Activated T-helper 1 cell treated with anti-CD3 and anti-CD28 coated beads, Interleukin-12 subunit alpha, Interleukin-12 subunit beta, Interleukin-2, Interleukin-4 antibody, amounts not matched to agents 30 ng/mL and 10 ng/mL and 1 ng/mL, durations not matched to agents 14 hours and 24 hours and 36 hours (primary cell): Measurements from ENCODE around the gene CMSS1. TPM values are rescaled to one million over a fixed set of nuclear protein-coding genes. Genes with fewer than 3 reads are reported as not detected.

Source experiments
- DNase-seq: peaks from one replicate; pipeline ENCODE4 v3.0.0; 2021; ENCODE audit warnings: low spot score
- H3K27ac Mint-ChIP-seq: one replicate; pipeline ENCODE4 v1.8.0; 2021; ENCODE audit warnings: mild to moderate bottlenecking, mixed read lengths
- H3K27me3 Mint-ChIP-seq: one replicate; pipeline ENCODE4 v1.8.0; 2022; ENCODE audit warnings: mild to moderate bottlenecking, moderate library complexity, mixed read lengths; ENCODE audit not compliant: insufficient read depth
- H3K36me3 Mint-ChIP-seq: one replicate; pipeline ENCODE4 v1.8.0; 2021; ENCODE audit warnings: low read depth, mixed read lengths
- H3K4me1 Mint-ChIP-seq: one replicate; pipeline ENCODE4 v1.8.0; 2021; ENCODE audit warnings: low read depth, mixed read lengths
- H3K4me3 Mint-ChIP-seq: one replicate; pipeline ENCODE4 v1.8.0; 2021; ENCODE audit warnings: mild to moderate bottlenecking, moderate library complexity, mixed read lengths
- H3K9me3 Mint-ChIP-seq: one replicate; pipeline ENCODE4 v1.8.0; 2021; ENCODE audit warnings: mixed read lengths
- intact Hi-C: fragments of 100-400 bp; cut with micrococcal nuclease; formaldehyde crosslinking; loops from one replicate; pipeline ENCODE4 v1.15.1; 2024
- total RNA-seq: library from RNA; stranded (reverse); gene quantifications from 2 replicates; pipeline ENCODE4 v1.2.3, GENCODE V29; 2022

CMSS1 gene
- total RNA-seq, 1 donor from 2014 or later = 108 TPM

DNA sequence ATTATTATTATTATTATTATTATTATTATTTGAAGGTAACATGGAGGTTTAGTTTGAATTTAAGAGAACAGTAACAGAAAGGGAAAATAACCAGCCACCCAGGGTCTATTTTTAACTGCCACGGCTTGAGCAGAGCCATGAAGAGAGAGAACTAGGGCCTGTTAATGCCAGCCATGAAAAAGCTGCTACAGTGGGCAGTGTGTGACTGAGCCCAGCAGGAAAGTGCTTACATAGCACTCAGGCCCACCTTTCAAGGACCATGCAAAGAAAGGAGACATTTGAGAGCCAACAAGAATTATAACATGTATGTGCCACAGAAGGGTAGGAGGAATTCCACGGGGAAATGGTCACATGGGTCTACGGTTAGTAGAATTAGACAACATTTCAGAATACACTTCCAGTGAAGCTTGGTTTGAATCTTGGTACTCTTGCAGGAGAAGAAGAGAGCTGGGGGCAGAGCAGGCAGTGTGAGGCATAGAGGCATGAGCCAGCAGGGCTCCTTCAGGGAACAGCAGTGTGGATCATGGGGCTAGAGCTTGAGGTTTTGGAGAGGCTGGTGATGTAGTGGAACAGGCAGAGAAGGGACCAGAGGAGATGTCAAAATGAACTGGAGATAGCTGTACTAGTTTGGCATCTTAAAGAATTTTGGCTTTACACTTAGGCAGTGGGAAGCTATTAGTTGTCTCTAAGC is 140.7 kb downstream of the CMSS1 start:
- Mint-ChIP-seq H3K36me3 (no peaks in the 10 kb centered on the region), H3K4me3 (no peak overlapping the region), H3K27ac (no peak overlapping the region), H3K27me3 (no peaks in the 10 kb centered on the region), H3K9me3 (no peaks in the 10 kb centered on the region), H3K4me1 (peaks cover 11% of the 10 kb centered on the region)
- intact Hi-C loops = no loop called here
- no peak for DNase-seq

DNA sequence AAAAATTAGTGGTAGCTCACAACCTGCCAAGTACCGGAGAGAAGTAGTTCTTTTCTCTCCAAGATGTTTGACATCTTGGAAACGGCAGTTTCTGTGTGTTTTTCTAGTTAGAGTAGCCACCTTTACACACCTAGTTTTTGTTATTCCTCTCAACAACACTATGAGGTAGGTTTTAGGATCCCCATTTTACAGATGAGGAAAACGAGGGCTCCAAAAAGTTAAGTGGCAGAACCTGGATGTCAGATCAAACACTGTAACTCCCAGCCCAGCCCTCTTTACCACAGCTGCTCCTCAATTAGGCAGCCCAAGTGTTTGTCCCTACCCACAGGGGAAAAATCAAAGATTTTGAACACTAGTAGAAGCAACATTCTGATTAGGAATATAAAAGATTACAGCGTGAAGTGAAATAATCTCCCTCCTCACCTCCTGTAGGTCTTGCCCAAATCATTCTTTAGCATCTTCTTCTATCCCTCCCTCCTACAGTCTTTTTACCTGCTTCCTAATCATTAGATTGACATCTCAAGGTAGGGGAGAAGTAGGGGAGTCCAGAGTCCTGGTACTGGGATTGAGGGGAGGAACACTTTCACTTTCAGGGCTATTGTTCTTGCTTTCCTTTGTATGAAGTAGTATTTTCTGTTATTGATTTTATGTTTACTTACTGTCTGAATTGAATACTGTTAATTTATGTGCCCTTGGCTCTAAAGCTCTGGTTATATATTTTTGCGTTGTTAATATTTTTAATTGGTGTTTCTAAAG is 142.6 kb downstream of the CMSS1 start:
- Mint-ChIP-seq H3K27ac (no peak overlapping the region), H3K27me3 (no peaks in the 10 kb centered on the region), H3K4me1 (peaks cover 15% of the 10 kb centered on the region), H3K9me3 (no peaks in the 10 kb centered on the region), H3K36me3 (no peaks in the 10 kb centered on the region), H3K4me3 (no peak overlapping the region)
- intact Hi-C loops = loop anchor here (5.0 kb wide), 1 partner anchor 78 kb away; no protein-coding TSS in a partner anchor
- DNase-seq = no peak

DNA sequence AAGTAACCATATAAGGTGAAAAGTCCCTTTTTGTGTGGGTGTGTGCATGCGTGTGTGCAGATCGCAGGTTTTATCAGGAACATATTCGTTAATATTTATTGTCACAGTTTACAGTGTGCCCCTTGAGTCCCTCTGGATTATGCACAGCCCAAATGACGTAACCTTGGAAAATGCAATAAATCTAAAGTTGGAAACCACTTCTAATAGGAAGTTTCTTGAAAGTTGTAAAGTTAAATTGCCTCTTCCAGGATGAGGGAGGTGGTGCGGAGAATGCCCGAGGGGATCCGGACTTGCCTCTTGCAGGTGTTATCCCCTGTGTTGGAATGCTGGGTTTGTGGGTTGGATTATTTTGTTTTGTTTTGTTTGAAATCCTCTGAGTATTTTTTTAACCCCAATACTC is 143.3 kb downstream of the CMSS1 start:
- intact Hi-C loops = loop anchor here (5.0 kb wide), 1 partner anchor 79 kb away; no protein-coding TSS in a partner anchor
- Mint-ChIP-seq H3K27me3 (no peaks in the 10 kb centered on the region), H3K4me3 (no peak overlapping the region), H3K27ac (no peak overlapping the region), H3K4me1 (peaks cover 16% of the 10 kb centered on the region), H3K9me3 (no peaks in the 10 kb centered on the region), H3K36me3 (no peaks in the 10 kb centered on the region)
- DNase-seq = no peak

DNA sequence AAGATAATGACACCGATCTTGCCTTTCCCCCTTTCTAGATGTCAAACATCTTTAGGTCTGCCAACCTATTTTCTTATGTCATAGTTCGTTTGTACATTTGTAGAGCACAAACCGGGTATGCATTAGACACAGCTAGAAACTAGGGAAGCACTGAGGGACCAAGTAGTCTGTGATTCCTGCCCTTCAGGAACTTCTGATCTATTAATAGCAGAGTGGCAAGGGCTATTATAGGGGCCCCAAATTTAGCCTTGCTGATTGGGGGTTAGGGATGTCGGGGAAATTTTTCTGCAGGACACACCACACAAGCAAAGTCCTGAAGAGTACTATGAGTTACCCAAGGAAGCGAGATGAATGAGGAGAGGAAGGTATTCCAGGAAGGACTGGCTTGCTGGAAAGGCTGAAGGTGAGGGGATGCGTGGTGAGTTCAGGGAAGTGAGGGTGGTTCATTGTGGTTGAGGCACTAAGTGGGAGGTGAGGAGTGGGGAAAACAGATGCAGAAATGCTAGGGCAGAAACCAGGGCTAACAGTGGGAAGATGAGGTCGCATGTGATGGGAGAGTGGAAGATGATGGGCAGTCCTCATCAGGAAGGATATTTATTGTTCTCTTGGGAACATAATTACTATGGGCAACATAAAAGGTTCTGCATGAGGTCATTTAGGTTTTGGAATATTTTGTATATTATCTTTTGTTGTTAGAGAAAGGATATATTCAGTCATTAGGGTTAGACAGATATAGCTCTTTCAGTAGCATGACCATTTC is 144.3 kb downstream of the CMSS1 start:
- Mint-ChIP-seq H3K4me3 (no peak overlapping the region), H3K9me3 (no peaks in the 10 kb centered on the region), H3K27me3 (no peaks in the 10 kb centered on the region), H3K27ac (no peak overlapping the region), H3K36me3 (no peaks in the 10 kb centered on the region), H3K4me1 (peaks cover 16% of the 10 kb centered on the region)
- no peak for DNase-seq
- intact Hi-C loops = loop anchor here (5.0 kb wide), 1 partner anchor 80 kb away; no protein-coding TSS in a partner anchor

DNA sequence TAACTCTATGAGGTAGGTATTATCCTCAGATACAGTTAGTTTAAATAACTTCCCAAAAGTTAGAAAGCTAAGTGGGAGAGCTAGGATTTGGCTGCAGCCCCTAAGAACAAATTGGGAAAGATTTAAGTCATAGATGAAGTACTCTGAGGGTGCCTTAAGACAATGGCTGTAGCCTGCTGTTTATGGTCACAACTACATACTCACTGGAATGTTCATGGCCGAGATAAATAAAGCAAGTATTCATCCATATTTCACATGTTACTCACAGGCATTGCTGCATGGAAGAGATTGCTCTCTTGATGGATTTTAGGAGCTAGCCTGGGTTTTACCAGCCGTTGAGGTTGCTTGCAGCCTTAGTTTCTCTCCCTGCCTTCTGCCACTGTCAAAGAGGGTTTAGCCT is 145.0 kb downstream of the CMSS1 start:
- peaks cover 16% of the 10 kb centered on the region for H3K4me1 Mint-ChIP-seq
- H3K36me3 Mint-ChIP-seq = no peaks in the 10 kb centered on the region
- intact Hi-C loops = loop anchor here (5.0 kb wide), 1 partner anchor 80 kb away; no protein-coding TSS in a partner anchor
- H3K4me3 Mint-ChIP-seq = no peak overlapping the region
- H3K9me3 Mint-ChIP-seq = no peaks in the 10 kb centered on the region
- DNase-seq = no peak
- no peaks in the 10 kb centered on the region for H3K27me3 Mint-ChIP-seq
- no peak overlapping the region for H3K27ac Mint-ChIP-seq

- Mint-ChIP-seq H3K9me3 (no peaks in the 10 kb centered on the region), H3K27ac (no peak overlapping the region), H3K27me3 (no peaks in the 10 kb centered on the region), H3K4me1 (peaks cover 30% of the 10 kb centered on the region), H3K4me3 (no peak overlapping the region), H3K36me3 (no peaks in the 10 kb centered on the region)
- DNase-seq = no peak
- intact Hi-C loops = loop anchor here (5.0 kb wide), 1 partner anchor 108 kb away; no protein-coding TSS in a partner anchor
Observed at GRCh38 chr3:99965077-99965476, 147.4 kb downstream of the CMSS1 start.

DNA sequence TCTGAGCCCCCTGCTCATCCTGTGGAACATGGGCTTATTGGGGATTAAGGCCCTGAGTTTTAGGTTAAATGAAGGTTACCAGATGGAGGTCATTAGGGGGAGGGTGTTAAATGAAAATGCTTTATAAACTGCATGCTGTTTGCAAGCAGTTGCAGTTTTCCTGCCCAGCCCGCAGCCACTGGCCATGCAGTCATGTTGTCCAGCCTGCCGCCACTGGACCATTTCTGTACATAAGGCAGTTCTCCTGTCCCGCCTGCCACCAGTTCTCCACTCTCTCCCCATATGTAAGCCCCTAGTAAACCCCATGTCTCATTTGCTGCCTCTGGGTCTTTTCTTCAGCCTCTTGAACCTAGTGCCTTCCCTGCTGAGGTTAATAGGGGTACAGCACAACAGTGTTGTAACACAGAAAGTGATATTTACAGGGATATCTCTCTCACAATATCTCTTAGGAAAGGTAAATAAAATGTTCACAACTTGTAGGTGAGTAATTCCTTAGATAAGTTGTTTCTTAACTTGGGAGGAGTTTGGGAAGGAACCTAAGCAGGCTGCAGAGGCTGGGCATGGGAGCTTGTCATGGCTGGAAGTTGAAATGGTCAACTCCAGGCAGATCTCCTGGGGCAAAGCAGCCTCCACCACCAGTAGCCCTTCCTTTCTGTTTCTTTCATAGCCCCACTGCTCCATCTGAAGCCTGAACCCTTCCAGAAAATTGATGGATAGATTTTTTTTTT is 148.2 kb downstream of the CMSS1 start:
- intact Hi-C loops = loop anchor here (5.0 kb wide), 1 partner anchor 109 kb away; no protein-coding TSS in a partner anchor
- Mint-ChIP-seq H3K4me3 (no peak overlapping the region), H3K9me3 (no peaks in the 10 kb centered on the region), H3K36me3 (no peaks in the 10 kb centered on the region), H3K4me1 (peaks cover 38% of the 10 kb centered on the region), H3K27me3 (no peaks in the 10 kb centered on the region), H3K27ac (no peak overlapping the region)
- DNase-seq = no peak

DNA sequence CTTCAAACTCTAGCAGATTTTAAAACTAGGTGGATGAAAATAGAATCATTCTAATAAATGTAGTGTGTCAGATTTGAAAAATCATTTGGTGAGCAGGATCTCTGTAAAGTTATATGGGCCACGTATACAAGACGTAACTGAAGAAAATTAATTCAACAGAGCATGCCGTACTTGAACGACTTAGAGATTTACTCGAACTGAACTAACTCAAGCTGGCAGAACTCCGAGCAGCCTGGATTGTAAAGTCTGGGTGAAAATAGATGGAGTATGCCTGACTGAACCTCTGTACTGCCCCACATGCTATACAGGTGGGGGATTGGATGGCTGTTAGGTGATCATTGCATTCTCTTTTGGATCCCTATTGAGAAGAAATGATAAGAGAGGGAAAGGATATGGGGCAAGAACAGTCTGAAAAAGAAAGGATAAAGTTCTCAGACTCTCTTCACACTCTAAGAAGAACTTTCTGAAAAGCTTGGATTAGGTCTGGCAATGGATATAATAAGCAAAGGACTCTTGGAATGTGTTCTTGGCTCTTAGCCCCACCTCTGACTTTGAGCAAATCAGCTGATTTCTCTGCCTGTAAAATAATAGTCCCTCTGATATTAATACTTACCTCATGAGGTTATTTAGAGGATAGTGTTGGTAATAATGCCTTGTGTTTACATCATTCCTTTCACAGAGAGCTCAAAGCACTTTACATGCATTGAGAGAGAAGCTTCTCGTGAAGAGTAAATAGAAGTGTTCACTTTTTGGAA is 149.2 kb downstream of the CMSS1 start:
- Mint-ChIP-seq H3K9me3 (no peaks in the 10 kb centered on the region), H3K36me3 (no peaks in the 10 kb centered on the region), H3K27me3 (no peaks in the 10 kb centered on the region), H3K4me1 (peaks cover 37% of the 10 kb centered on the region), H3K4me3 (no peak overlapping the region), H3K27ac (no peak overlapping the region)
- intact Hi-C loops = loop anchor here (5.0 kb wide), 1 partner anchor 110 kb away; no protein-coding TSS in a partner anchor
- DNase-seq = no peak

DNA sequence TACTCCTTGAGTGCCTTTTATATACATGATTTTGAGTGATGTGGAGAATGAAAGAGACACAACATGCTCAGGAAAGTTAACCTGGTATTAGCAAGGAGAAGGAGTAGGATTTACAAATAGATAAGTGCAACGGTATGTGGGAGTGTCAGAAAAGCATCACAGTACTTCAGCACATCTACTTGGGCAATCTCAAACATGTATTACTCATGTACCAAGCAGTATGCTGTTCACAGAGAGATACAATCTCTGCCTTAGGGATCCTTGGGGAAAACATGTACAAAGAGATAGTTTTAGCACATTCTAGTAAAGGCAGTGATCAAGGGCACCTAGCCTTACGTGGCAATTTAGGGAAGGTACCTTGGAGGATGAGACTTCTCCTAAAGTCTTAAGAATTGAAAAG is 150.1 kb downstream of the CMSS1 start:
- intact Hi-C loops = loop anchor here (5.0 kb wide), 1 partner anchor 110 kb away; no protein-coding TSS in a partner anchor
- H3K27me3 Mint-ChIP-seq = no peaks in the 10 kb centered on the region

GRCh38 chr3:99969136-99969535 is 151.5 kb downstream of the CMSS1 start:
- no peak overlapping the region for H3K27ac Mint-ChIP-seq
- no peaks in the 10 kb centered on the region for H3K27me3 Mint-ChIP-seq
- no peak for DNase-seq
- no peaks in the 10 kb centered on the region for H3K36me3 Mint-ChIP-seq
- no peaks in the 10 kb centered on the region for H3K9me3 Mint-ChIP-seq
- no peak overlapping the region for H3K4me3 Mint-ChIP-seq
- intact Hi-C loops = loop anchor here (5.0 kb wide), 1 partner anchor 112 kb away; no protein-coding TSS in a partner anchor
- peaks cover 37% of the 10 kb centered on the region for H3K4me1 Mint-ChIP-seq

More for the DNA sequence above, 150.1 kb downstream of the CMSS1 start:
- no peaks in the 10 kb centered on the region for H3K9me3 Mint-ChIP-seq
- H3K36me3 Mint-ChIP-seq = no peaks in the 10 kb centered on the region
- no peak overlapping the region for H3K4me3 Mint-ChIP-seq
- no peak for DNase-seq
- peaks cover 36% of the 10 kb centered on the region for H3K4me1 Mint-ChIP-seq
- no peak overlapping the region for H3K27ac Mint-ChIP-seq

GRCh38 chr3:99970198-99970597 is 152.5 kb downstream of the CMSS1 start:
- peaks cover 29% of the 10 kb centered on the region for H3K4me1 Mint-ChIP-seq
- no peaks in the 10 kb centered on the region for H3K27me3 Mint-ChIP-seq
- no peaks in the 10 kb centered on the region for H3K9me3 Mint-ChIP-seq
- no peak overlapping the region for H3K4me3 Mint-ChIP-seq
- intact Hi-C loops = no loop called here
- H3K36me3 Mint-ChIP-seq = no peaks in the 10 kb centered on the region
- H3K27ac Mint-ChIP-seq = no peak overlapping the region
- DNase-seq = no peak

GRCh38 chr3:99971761-99972160 is 154.1 kb downstream of the CMSS1 start:
- H3K4me1 Mint-ChIP-seq = peaks cover 28% of the 10 kb centered on the region
- H3K9me3 Mint-ChIP-seq = no peaks in the 10 kb centered on the region
- no peak overlapping the region for H3K27ac Mint-ChIP-seq
- DNase-seq = no peak
- intact Hi-C loops = no loop called here
- no peak overlapping the region for H3K4me3 Mint-ChIP-seq
- no peaks in the 10 kb centered on the region for H3K36me3 Mint-ChIP-seq
- no peaks in the 10 kb centered on the region for H3K27me3 Mint-ChIP-seq
